HG03378 (cell line): ENCODE measurements around the gene RALB.

Experiments
- ATAC-seq: cut with Tn5 transposase; IDR thresholded peaks from one replicate; pipeline ENCODE4 v1.9.1; 2021; ENCODE audit warnings: mild to moderate bottlenecking, moderate library complexity; ENCODE audit not compliant: unreplicated experiment

Gene RALB

DNA sequence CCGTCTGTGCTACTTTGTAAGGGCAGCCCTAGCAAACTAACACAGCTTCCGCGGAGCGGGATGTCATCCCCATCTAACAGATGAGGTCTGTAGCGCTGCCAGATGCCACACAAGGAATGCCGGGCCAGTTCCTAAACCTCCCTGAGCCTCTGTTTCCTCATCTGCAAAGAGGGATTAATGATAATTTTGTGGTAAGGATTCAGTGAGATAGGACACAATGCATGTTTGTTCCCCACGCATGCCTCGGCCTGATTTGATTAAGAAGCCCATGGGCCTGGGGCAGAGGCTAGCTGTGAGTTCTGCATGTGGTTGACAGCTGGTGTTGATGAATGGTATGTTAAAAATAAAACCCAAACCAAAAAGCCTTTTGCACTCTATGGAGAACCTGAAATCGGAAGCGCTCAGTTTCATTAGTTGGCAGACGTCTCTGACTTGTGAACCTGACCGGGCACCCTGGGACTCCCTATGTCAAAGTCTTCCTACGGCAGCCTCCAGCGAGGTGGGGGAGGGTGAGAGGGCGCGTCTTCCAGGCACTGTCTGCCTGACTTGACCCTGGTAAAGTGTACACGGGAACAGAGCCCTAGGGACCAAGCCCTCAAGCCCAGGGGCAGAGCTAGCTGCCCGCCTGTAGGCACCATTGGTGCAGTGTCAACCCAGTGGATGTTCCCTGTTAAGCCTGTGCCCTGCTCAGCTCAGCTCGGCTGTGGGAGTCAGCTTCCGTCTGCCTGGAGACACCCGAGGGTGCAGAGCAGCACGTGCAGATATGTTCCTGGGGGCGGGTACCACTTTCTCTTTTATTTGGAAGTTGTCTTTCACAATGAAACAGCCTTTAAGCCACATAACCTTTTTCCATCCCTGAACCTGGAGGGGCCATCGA, 78.5 kb downstream of the RALB start:
- ATAC-seq, result no peak

DNA sequence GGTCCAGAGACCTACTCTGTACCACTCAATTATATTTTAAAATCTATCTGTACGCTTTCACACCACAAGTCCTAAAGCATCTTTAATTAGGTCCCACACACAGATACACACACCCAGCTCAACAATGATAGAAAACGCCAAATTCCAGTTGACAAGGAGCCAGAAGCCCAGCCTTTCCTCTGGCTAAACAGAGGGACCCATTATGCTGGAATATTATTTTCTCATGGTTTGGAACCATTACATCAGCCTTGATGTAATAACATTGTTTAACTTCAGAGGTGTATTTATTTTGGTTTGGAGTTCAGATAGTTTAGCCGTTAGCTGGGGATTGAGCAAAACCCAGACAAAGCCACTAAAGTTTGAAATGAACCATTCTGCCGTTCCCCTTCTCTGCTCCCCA, 79.3 kb downstream of the RALB start:
- ATAC-seq, result no peak

DNA sequence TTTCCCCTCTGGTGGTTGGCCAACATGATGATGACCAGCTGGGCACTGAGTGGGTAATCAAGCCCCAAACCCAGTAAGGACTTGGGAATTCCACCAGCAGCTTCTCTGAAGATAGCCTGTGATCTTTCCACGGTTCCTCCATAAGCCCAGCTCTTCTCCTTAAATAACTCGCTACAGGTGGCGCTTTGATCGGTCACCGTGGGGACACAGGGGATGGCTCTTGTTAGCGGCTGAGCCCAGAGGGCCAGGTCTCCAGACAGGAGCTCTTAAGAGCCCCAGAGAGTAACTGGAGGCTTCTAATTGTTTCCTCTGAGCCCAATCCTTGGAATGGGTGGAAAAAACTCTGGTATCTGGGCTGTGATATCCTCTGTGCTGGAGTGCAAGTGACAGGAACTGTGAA, 79.7 kb downstream of the RALB start:
- no peak for ATAC-seq

DNA sequence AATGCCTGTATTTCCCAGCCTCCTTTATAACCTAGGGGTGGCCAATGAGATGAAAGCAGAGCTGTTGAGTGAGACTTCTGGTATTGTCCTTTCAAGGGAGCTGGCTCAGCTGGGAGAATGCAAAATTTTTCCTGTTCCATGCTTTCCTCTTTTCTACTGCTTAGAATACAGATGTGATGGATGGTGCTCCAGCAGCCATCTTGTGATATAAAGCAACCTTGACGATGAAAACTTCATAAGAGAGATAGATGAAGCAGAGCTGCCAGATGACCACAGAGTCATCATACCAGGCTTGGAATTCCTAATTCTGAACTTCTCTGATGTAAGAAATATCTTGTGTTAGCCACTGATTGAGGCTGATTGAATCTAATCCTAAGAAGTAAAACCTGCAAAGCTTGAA, 81.4 kb downstream of the RALB start:
- ATAC-seq, result no peak

DNA sequence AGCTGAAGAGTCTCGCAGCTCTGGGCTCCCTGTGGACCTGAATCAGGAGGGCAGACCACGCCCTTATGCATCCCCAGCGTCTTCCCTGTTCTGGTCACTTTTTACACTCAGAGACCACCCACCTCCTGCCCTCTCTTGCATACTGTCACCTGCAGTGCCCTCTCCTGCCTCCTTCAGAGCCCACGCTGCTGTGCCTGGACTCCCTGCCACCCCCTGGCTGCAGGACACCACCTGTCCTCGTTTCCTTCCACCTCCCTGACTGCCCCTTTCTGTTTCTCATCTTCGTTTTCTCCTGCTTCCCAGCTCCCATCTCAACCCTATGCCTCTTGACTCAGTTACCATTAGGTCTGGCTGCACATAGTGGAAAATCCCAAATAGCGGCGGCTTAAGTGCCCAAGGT, 84.1 kb downstream of the RALB start:
- no peak for ATAC-seq

DNA sequence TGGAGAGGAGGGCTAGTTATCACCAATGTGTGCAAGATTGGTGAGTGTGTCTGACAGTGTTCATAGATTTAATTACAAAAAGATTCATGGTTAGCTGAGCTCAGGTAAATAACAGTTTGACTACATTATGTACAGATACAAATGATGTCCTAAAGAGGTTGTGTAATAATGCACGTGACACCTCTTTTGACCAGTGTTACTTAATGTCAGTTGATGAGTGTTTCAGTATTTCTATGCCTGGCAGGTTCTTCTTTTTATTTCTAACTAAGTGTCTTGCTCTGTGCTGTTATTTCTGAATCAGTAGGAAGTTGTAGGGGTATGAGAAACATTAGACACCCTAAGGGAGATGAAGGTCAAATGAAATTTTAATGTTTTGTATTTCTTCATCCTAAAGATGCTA, 85.4 kb downstream of the RALB start:
- no peak for ATAC-seq

DNA sequence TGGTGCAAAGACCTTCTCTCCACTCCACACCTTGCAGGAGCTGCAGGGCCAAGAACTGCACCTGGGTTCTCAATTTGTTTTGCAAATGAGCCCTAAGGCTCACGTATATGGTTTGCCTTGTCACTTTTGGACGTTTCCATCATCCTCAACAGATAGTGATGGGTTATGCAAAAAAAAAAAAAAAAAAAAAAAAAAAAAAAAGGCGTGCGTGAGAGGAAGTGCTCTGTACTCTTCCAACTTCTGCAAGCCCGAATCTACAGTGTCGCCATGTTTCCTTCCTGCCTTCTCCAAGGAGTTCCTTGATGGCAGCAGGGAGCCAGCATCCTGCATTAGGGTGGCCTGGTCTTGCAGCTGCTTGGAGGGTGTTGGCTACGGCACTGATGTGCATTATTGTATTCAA, 89.3 kb downstream of the RALB start:
- no peak for ATAC-seq

DNA sequence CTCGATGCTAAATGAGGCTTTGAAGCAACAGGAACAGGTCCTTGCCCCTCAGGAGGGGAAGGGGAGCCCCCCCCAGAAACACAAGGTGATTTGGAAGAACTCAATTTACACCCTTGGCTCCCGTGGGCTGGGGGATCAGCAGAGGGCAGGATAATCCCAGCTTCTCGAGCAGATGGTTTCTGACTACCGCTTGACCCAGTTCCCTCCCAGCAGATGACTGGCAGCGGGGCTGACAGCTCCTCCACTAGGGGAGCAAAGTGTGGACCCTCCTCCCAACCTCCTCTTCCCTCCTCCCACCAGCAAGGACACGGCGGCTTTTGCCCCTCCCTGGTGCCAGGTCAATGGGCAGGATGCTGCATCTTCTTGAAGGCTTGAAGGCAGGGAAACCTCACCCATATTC, 89.8 kb downstream of the RALB start:
- no peak for ATAC-seq

DNA sequence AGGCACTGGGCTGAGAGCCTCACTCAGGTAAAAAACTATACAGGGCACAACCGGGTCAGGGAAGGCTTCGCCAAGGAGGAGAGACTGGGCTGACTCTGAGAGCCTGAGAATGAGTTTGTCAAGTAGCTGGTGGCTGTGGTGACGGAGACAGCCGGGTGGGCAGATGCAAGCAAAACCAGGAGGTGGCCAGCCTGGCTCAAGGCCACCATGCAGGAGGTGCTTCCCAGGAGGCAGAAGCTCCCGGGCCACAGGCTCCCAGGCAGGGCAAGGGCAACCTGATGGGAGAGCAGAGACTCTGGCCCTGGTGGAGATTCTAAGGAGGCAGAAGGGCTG, 90.4 kb downstream of the RALB start:
- ATAC-seq, result no peak

DNA sequence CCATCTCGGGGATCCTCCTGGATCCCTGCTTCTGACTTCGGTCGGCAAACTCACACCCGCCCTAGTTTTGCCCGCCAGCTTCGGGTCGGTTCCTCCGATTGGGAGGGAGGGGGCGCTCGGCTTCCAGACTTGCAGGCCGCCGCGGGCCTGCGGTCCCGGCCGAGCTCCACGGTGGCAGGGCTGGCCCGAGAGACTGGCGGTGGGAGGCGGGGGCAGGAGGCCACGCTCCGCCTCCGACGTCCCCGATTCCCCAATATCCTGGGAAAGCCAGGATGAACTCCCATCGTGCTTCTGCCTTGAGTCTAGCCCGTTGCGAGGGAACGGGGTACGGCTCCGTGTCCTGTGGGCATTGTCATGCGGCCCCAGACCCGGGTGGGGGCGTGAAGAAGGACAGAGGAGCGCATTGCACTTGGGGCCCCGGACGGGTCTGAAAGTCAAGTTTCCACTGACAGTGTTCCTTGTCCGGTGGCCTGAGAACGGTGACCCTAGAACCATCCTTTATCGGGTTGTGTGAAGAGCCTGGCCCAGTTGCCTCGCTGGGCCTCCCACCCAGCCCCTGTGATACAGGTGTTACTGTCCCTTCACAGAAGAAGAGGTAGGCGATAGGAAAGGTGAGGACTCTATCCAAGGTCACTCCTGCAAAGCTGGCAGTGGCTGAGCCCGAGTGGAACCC, 90.9 kb downstream of the RALB start:
- peak; percentile 50 for ATAC-seq
